ENCODE data around the gene NOVA1. TPM values are rescaled to one million over a fixed set of nuclear protein-coding genes. Genes with fewer than 3 reads are reported as not detected.

NOVA1 gene
- total RNA-seq, 1 experiment from 2014 or later = not detected

DNA sequence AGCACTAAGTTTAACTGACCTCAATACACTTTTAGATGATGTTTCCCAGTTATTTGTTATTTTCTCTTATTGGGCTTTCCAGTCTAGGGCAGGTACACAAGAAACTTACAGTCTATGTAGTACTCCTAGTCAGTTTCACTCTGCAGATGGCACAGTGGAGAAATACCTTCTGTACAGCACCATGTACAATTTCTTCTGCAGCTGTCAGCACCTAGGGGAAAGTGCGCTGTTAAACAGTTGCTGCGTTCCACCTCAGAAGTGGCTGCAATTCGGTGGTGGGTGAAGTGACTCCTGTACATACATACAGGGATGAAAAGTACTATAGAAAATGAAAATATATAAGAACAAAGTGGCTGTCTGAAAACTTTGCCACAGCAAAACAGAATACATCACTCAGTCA lies 48.3 kb downstream of the NOVA1 start:
- intact Hi-C loops (cut with micrococcal nuclease; ENCODE audit: unreplicated experiment) = no loop called here
- no TSS peak for BruUV-seq (replicated peaks)
- no peak overlapping the region for H3K4me3 Mint-ChIP-seq (ENCODE audit: low read depth, unreplicated experiment)
- no peaks in the 10 kb centered on the region for H3K36me3 Mint-ChIP-seq (ENCODE audit: insufficient read depth, unreplicated experiment)
- H3K27ac Mint-ChIP-seq (ENCODE audit: unreplicated experiment) = no peak overlapping the region
- H3K9me3 Mint-ChIP-seq (ENCODE audit: low read depth, unreplicated experiment) = peaks cover 3% of the 10 kb centered on the region
- H3K27me3 Mint-ChIP-seq (ENCODE audit: unreplicated experiment) = no peaks in the 10 kb centered on the region
- no peaks in the 10 kb centered on the region for H3K4me1 Mint-ChIP-seq (ENCODE audit: low read depth, unreplicated experiment)
- TF ChIP-seq, protein P1, sequence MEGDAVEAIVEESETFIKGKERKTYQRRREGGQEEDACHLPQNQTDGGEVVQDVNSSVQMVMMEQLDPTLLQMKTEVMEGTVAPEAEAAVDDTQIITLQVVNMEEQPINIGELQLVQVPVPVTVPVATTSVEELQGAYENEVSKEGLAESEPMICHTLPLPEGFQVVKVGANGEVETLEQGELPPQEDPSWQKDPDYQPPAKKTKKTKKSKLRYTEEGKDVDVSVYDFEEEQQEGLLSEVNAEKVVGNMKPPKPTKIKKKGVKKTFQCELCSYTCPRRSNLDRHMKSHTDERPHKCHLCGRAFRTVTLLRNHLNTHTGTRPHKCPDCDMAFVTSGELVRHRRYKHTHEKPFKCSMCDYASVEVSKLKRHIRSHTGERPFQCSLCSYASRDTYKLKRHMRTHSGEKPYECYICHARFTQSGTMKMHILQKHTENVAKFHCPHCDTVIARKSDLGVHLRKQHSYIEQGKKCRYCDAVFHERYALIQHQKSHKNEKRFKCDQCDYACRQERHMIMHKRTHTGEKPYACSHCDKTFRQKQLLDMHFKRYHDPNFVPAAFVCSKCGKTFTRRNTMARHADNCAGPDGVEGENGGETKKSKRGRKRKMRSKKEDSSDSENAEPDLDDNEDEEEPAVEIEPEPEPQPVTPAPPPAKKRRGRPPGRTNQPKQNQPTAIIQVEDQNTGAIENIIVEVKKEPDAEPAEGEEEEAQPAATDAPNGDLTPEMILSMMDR (IDR thresholded peaks at IDR 0.05; ENCODE audit: unreplicated experiment) = no peak
- CTCF ChIA-PET = no interaction called here
- DNase-seq = no peak

DNA sequence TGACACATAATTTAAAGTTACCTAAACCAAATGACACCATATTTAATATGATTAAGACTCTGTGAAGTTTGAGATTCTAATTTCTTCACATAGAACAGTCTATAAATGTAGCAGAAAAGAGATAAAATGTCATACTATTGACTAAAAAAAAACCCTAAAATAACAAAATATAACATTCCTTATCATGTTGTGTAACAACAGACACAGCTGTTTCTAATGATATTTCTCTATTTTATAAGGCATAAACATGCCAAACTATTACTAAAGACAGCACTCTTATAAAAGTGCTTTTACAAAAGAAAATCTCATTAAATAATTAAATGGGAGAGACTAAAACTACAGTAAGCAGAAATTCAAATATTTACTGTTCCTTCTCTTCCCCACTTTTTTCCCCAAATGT lies 49.4 kb downstream of the NOVA1 start:
- CTCF ChIA-PET = no interaction called here
- no peaks in the 10 kb centered on the region for H3K4me1 Mint-ChIP-seq (ENCODE audit: low read depth, unreplicated experiment)
- H3K4me3 Mint-ChIP-seq (ENCODE audit: low read depth, unreplicated experiment) = no peak overlapping the region
- no peaks in the 10 kb centered on the region for H3K27me3 Mint-ChIP-seq (ENCODE audit: unreplicated experiment)
- H3K9me3 Mint-ChIP-seq (ENCODE audit: low read depth, unreplicated experiment) = peaks cover 6% of the 10 kb centered on the region
- BruUV-seq (replicated peaks) = no TSS peak
- TF ChIP-seq, protein P1 (IDR thresholded peaks at IDR 0.05; ENCODE audit: unreplicated experiment) = no peak
- intact Hi-C loops (cut with micrococcal nuclease; ENCODE audit: unreplicated experiment) = no loop called here
- DNase-seq = no peak
- no peaks in the 10 kb centered on the region for H3K36me3 Mint-ChIP-seq (ENCODE audit: insufficient read depth, unreplicated experiment)
- H3K27ac Mint-ChIP-seq (ENCODE audit: unreplicated experiment) = no peak overlapping the region

DNA sequence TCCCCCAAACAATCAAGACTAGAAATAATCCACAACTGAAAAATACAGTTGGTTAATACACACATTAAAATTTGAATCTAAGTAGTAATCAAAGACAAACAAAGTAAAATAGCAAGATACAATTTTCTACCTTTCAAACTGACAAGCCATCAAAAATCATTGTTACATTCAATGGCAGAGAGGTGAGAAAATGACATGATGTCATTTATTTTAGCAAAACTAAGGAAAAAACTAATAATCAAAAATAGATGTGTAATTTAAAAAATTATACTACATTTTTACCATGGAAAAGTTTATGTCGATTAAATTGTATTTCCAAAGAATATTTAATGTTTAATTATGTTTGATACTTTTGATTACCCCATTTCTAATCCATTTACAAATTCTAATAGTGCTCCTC lies 59.7 kb downstream of the NOVA1 start:
- no peaks in the 10 kb centered on the region for H3K36me3 Mint-ChIP-seq (ENCODE audit: insufficient read depth, unreplicated experiment)
- no peaks in the 10 kb centered on the region for H3K4me1 Mint-ChIP-seq (ENCODE audit: low read depth, unreplicated experiment)
- TF ChIP-seq, protein P1 (IDR thresholded peaks at IDR 0.05; ENCODE audit: unreplicated experiment) = no peak
- peaks cover 13% of the 10 kb centered on the region for H3K9me3 Mint-ChIP-seq (ENCODE audit: low read depth, unreplicated experiment)
- no peak overlapping the region for H3K4me3 Mint-ChIP-seq (ENCODE audit: low read depth, unreplicated experiment)
- H3K27ac Mint-ChIP-seq (ENCODE audit: unreplicated experiment) = no peak overlapping the region
- no peak for DNase-seq
- CTCF ChIA-PET = no interaction called here
- no TSS peak for BruUV-seq (replicated peaks)
- intact Hi-C loops (cut with micrococcal nuclease; ENCODE audit: unreplicated experiment) = no loop called here
- no peaks in the 10 kb centered on the region for H3K27me3 Mint-ChIP-seq (ENCODE audit: unreplicated experiment)

- Mint-ChIP-seq H3K27me3 (ENCODE audit: unreplicated experiment) (no peaks in the 10 kb centered on the region), H3K36me3 (ENCODE audit: insufficient read depth, unreplicated experiment) (no peaks in the 10 kb centered on the region), H3K4me3 (ENCODE audit: low read depth, unreplicated experiment) (no peak overlapping the region), H3K4me1 (ENCODE audit: low read depth, unreplicated experiment) (no peaks in the 10 kb centered on the region), H3K27ac (ENCODE audit: unreplicated experiment) (no peak overlapping the region), H3K9me3 (ENCODE audit: low read depth, unreplicated experiment) (peaks cover 2% of the 10 kb centered on the region)
- BruUV-seq (replicated peaks) = no TSS peak
- intact Hi-C loops (cut with micrococcal nuclease; ENCODE audit: unreplicated experiment) = no loop called here
- TF ChIP-seq, protein P1 (IDR thresholded peaks at IDR 0.05; ENCODE audit: unreplicated experiment) = no peak
- DNase-seq = no peak
- CTCF ChIA-PET = no interaction called here
Measured at GRCh38 chr14:26531894-26532293, 65.9 kb downstream of the NOVA1 start.

Data from Calu3 (cell line).